Heart left ventricle (tissue), 16 donors: ENCODE results near the gene LTB. TPM values are rescaled to one million over a fixed set of nuclear protein-coding genes. Genes with fewer than 3 reads are reported as not detected.
A peak's percentile ranks its signal among the peaks of the same experiment; 100 is the strongest.

ENCODE experiments used
- ATAC-seq, 4 donors: fragments of 200-7000 bp; cut with Tn5 transposase; one replicate each; pipeline ENCODE4 v1.9.1; 2020 to 2022; ENCODE audit warnings: moderate library complexity in 4 of 4, mild to moderate bottlenecking in 3 of 4, moderate number of reproducible peaks in 1 of 4
- DNase-seq, 5 donors: peaks; one replicate each; pipeline ENCODE4 v3.0.0-alpha.2; 2020
- H3K27ac ChIP-seq, 12 donors: fragments of 200-600 bp; sonication (generic) in 4 of 12; one replicate each; pipeline versions ENCODE4 v1.5.0 to v1.8.0; 2016 to 2022; ENCODE audit warnings: mild to moderate bottlenecking in 2 of 12
- H3K27me3 ChIP-seq, 9 donors: fragments of 200-600 bp; sonication (generic) in 2 of 9; one replicate each; pipeline versions ENCODE4 v1.5.1 to v1.8.0; 2016 to 2022; ENCODE audit warnings: mild to moderate bottlenecking in 3 of 9
- H3K36me3 ChIP-seq, 9 donors: fragments of 200-600 bp; sonication (generic) in 2 of 9; one replicate each; pipeline versions ENCODE4 v1.5.0 to v1.8.0; 2018 to 2022; ENCODE audit warnings: mild to moderate bottlenecking in 2 of 9
- H3K4me1 ChIP-seq, 12 donors: fragments of 200-600 bp; sonication (generic) in 4 of 12; one replicate each; pipeline versions ENCODE4 v1.5.0 to v1.8.0; 2016 to 2022; ENCODE audit warnings: mild to moderate bottlenecking in 3 of 12
- H3K4me3 ChIP-seq, 12 donors: fragments of 200-600 bp; sonication (generic) in 4 of 12; one replicate each; pipeline versions ENCODE4 v1.5.0 to v1.8.0; 2017 to 2022; ENCODE audit warnings: mild to moderate bottlenecking in 9 of 12, moderate library complexity in 4 of 12
- H3K9me3 ChIP-seq, 12 donors: fragments of 200-600 bp; sonication (generic) in 4 of 12; one replicate each; pipeline versions ENCODE4 v1.5.0 to v1.8.0; 2016 to 2022; ENCODE audit warnings: mild to moderate bottlenecking in 1 of 12
- POLR2A ChIP-seq, 2 donors: fragments of 450-650 bp; IDR thresholded peaks; one replicate each; pipeline ENCODE4 v1.6.1; 2017; ENCODE audit warnings: antibody characterized with exemption in 2 of 2, mild to moderate bottlenecking in 2 of 2, moderate library complexity in 2 of 2
- WGBS, 4 donors: extraction: QIAGEN DNeasy Blood & Tissue Kit in 2 of 4; methylation state at CpG; one replicate each; pipeline versions ENCODE4 v1.1.5 to v1.1.7; 2013 to 2018; 5-methylcytosine and 5-hydroxymethylcytosine counted together
- intact Hi-C, 10 donors: fragments of 100-400 bp; cut with DNase I; formaldehyde crosslinking; loops; one replicate each; pipeline versions ENCODE4 v1.11.1 to v1.14.2; 2022
- polyA plus RNA-seq, 2 donors: library from polyadenylated mRNA; stranded (reverse); fragments of 200-250 nt; gene quantifications; one replicate each; pipeline ENCODE4 v1.2.3, GENCODE V29; 2013
- total RNA-seq, 9 donors: library from RNA; depleted of rRNA in 2 of 9; stranded (reverse); fragments of >200 nt in 2 of 9; fragmentation: NEBNext Ultra II Directional in 3 of 9; extraction: Animal tissue kit (Norgen Biotek cat#: 25700) in 3 of 9; gene quantifications; one replicate each; pipeline versions ENCODE4 v1.1.0 to v1.2.4, GENCODE V29; 2016 to 2023
- TF ChIP-seq, protein P1 (sequence below), 12 donors: fragments of 200-600 bp; sonication (generic) in 4 of 12; IDR thresholded peaks; one replicate each; pipeline versions ENCODE4 v1.5.0 to v1.8.0; 2018 to 2022; ENCODE audit warnings: antibody characterized with exemption in 12 of 12, mild to moderate bottlenecking in 5 of 12
- donor health status: ischemic (EF 13 %, LVEDD 7.1; RV severe dilation, severe dysfunction).
- donor health status: healthy with polysubstance abuse.
- donor health status: DM: no; HTN: yes; CAD: no.
- donor health status: DM: no; HTN: no; CAD: no.
- donor health status: ischemic (EF 25% LVEDD 6.9; RV normal size, moderate dysfunction).
- donor health status: ischemic (EF 25% LVEDD 5.7; RV mildly dilated, moderate dysfunction).
- donor health status: healthy.
- donor health status: DM: yes; HTN: yes; CAD: no.
- donor health status: ischemic (EF 35%, LVEDD 5.7; RV mildly dilated, moderate dysfunction).
- donor health status: nonischemic (EF 11% LVEDD 7.7; RV severe dilation, severe dysfunction).
- donor health status: DM: yes; HTN: yes; CAD: no.
- donor health status: PGD.
- donor health status: ischemic (EF 29% LVEDD 5.4; RV normal size, mild dysfunction).
- donor health status: nonischemic (EF 23%, LVEDD 6.1; RV moderate dilation, normal function).

LTB gene
- total and polyA plus RNA-seq, 11 donors = 0.30 to 15.6 (median 0.85) TPM; not detected in 4

DNA sequence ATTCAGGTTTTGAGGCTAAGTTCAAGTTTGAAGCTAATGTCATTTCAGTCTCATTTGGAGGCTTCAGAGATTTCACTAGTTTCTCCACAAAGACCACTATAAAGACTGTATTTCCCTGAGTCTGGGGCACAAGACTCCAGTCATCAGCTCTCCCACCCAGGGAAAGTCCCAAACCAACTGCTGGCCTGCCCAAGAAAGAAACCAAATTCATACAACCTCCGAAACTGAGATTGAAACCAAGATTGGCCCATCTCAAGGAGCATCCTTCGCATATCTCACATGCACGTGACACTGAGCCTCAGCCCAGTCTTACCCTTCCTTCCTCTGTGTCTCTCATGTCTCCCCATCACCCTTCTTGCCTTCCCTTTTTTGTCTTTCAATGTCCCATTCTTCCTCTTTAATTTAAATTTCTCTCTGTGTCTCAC is 13.7 kb downstream of the LTB start:
- TF ChIP-seq, protein P1, sequence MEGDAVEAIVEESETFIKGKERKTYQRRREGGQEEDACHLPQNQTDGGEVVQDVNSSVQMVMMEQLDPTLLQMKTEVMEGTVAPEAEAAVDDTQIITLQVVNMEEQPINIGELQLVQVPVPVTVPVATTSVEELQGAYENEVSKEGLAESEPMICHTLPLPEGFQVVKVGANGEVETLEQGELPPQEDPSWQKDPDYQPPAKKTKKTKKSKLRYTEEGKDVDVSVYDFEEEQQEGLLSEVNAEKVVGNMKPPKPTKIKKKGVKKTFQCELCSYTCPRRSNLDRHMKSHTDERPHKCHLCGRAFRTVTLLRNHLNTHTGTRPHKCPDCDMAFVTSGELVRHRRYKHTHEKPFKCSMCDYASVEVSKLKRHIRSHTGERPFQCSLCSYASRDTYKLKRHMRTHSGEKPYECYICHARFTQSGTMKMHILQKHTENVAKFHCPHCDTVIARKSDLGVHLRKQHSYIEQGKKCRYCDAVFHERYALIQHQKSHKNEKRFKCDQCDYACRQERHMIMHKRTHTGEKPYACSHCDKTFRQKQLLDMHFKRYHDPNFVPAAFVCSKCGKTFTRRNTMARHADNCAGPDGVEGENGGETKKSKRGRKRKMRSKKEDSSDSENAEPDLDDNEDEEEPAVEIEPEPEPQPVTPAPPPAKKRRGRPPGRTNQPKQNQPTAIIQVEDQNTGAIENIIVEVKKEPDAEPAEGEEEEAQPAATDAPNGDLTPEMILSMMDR (IDR thresholded peaks at IDR 0.05) = no peak
- no peak for TF ChIP-seq POLR2A (IDR thresholded peaks at IDR 0.05)
- H3K4me3 ChIP-seq = no peak overlapping the region
- 68 to 76% (median 70%) methylated on average over 3 of the region's 3 CpGs for whole genome bisulfite sequencing, 4 donors
- intact Hi-C loops = no loop called here
- H3K27ac ChIP-seq = peak overlapping the region in 1 of 12 donors; percentile 50
- ATAC-seq (peak in 3 of 4 donors; percentile 36 to 62 (median 44)), DNase-seq (no peak)
- no peaks in the 10 kb centered on the region for H3K36me3 ChIP-seq
- no peaks in the 10 kb centered on the region for H3K9me3 ChIP-seq
- H3K27me3 ChIP-seq = no peaks in the 10 kb centered on the region
- H3K4me1 ChIP-seq = peaks cover 0 to 25% (median 0%) of the 10 kb centered on the region in 12 donors

DNA sequence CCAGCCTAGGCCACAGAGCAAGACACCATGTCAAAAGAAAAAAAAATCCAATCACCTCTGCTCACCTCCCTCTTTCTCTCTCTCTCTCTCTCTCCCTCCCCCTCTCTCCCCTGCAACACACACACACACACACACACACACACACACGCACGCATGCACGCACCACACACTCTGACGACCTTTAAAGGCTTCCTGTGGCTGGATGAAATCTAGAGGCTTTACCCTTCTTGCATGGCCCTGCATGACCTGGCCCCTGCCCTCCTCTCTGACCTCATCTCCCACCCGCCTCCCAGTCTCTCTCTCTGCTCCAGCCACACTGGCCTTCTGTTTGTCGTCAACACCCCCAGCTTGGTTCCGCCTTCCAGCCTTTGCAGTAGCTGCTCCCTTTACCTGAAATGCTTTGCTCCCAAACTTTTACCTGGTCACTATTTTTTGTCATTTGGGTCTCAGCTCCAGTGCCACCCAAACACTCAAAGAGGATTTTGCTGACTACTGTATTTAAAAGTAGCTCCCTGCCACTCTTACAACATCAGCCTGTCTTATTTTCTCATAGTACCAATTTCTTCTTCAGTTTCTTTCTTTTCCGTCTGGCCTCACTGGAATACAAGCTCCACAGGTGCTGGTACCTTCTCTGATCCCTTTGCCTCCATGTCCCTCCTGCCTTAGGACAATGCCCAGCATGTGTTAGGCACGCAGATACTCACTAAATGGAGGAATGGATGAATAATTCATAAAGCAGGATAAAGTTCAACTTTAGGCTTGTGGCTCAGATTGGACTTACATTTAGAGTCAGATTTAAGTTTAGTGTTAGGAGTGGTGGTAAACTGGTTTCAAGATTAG is 14.5 kb downstream of the LTB start:
- Histone ChIP-seq H3K4me1 (peaks cover 0 to 33% (median 0%) of the 10 kb centered on the region in 12 donors), H3K4me3 (no peak overlapping the region), H3K9me3 (no peaks in the 10 kb centered on the region), H3K36me3 (no peaks in the 10 kb centered on the region), H3K27ac (peak overlapping the region in 1 of 12 donors; percentile 50), H3K27me3 (no peaks in the 10 kb centered on the region)
- DNase-seq (no peak), ATAC-seq (no peak)
- no peak for TF ChIP-seq POLR2A (IDR thresholded peaks at IDR 0.05)
- TF ChIP-seq, protein P1 (IDR thresholded peaks at IDR 0.05) = no peak
- intact Hi-C loops = no loop called here
- WGBS, 4 donors = 42 to 61% (median 56%) methylated on average over 9 of the region's 9 CpGs

DNA sequence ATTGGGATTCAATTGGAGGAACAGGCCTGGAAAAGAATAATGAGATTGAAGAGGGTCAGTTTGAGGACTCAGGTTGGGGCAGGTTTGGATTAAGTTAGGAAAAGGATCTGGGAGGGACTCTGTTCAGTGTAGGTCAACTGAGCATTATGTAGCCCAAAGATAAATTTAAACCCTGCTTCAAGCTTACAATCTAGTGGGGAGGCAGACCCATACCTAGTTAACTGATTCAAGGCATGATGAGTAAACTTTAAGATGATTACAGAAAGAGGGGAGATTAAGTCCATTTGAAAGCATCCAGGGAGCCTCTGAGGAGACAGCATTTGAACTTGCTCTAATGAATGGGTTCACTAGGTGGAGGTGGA is 21.5 kb downstream of the LTB start:
- H3K27me3 ChIP-seq = no peaks in the 10 kb centered on the region
- intact Hi-C loops = loop anchor here in 1 of 10 donors (2.0 kb wide), 1 partner anchor 20 kb away; no protein-coding TSS in a partner anchor
- H3K27ac ChIP-seq = peak overlapping the region; percentile 7 to 90 (median 78)
- H3K4me1 ChIP-seq = peaks cover 7 to 80% (median 35%) of the 10 kb centered on the region in 12 donors
- DNase-seq (no peak), ATAC-seq (no peak)
- peak overlapping the region in 1 of 12 donors; percentile 38 for H3K4me3 ChIP-seq
- H3K36me3 ChIP-seq = peaks cover 0 to 35% (median 20%) of the 10 kb centered on the region in 9 donors
- TF ChIP-seq, protein P1 (IDR thresholded peaks at IDR 0.05) = no peak
- no peak for TF ChIP-seq POLR2A (IDR thresholded peaks at IDR 0.05)
- no peaks in the 10 kb centered on the region for H3K9me3 ChIP-seq

DNA sequence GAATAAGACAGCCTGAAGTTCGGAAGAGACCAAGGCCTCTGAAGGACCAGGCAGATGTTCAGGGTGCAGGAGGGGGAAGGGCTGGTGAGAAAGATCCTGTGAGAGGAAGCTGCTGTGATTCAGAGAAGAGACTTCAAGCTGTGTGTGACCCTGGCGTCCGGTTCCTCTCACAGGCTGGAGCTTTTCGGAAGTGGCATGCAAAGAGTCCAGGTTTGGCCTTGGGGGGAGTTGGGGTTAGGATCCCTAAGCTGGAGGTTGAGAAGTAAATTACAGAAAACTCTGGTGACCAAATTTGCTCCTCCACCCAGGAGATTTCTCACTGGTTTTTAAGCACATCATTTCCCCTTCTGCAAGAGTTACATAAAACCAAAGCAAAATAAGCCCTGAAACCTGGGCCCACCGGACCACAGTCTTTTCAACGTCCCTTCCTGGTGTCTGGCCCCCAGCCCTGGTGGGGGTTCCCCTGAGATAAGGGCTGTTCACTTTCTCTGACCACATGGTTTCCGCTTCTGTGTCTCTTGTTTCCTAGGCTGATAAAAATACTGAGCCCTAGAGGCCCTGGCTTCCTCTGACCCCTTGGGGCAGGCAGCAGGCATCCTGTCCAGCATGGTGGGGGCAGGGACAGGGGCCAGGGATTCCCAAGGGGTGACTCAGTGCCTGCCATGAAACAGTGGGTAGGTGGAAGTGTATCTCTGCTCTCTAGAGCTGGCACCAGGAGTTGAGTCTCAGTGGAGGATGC is 22.1 kb downstream of the LTB start:
- 33 to 38% (median 36%) methylated on average over 7 of the region's 7 CpGs for WGBS, 4 donors
- H3K36me3 ChIP-seq = peaks cover 0 to 37% (median 20%) of the 10 kb centered on the region in 9 donors
- no peaks in the 10 kb centered on the region for H3K9me3 ChIP-seq
- peaks cover 7 to 80% (median 35%) of the 10 kb centered on the region in 12 donors for H3K4me1 ChIP-seq
- peak overlapping the region; percentile 7 to 90 (median 78) for H3K27ac ChIP-seq
- ATAC-seq (peak; percentile 59 to 93 (median 87)), DNase-seq (peak; percentile 74 to 87 (median 84))
- intact Hi-C loops = loop anchor here in 1 of 10 donors (2.0 kb wide), 1 partner anchor 21 kb away; no protein-coding TSS in a partner anchor
- H3K4me3 ChIP-seq = peak overlapping the region in 3 of 12 donors; percentile 3 to 38 (median 15)
- no peaks in the 10 kb centered on the region for H3K27me3 ChIP-seq
- TF ChIP-seq POLR2A (IDR thresholded peaks at IDR 0.05) = no peak
- TF ChIP-seq, protein P1 (IDR thresholded peaks at IDR 0.05) = peak in 1 of 12 donors; percentile 19
